HUDEP-2 (cell line): ENCODE measurements around the gene SIRPB2.

Experiments used
- DNase-seq, 76 experiments: peaks; one replicate each; lab custom pipeline; 2025; ENCODE audit not compliant: unreplicated experiment in 76 of 76; lab: John Stamatoyannopoulos, UW

SIRPB2 gene

DNA sequence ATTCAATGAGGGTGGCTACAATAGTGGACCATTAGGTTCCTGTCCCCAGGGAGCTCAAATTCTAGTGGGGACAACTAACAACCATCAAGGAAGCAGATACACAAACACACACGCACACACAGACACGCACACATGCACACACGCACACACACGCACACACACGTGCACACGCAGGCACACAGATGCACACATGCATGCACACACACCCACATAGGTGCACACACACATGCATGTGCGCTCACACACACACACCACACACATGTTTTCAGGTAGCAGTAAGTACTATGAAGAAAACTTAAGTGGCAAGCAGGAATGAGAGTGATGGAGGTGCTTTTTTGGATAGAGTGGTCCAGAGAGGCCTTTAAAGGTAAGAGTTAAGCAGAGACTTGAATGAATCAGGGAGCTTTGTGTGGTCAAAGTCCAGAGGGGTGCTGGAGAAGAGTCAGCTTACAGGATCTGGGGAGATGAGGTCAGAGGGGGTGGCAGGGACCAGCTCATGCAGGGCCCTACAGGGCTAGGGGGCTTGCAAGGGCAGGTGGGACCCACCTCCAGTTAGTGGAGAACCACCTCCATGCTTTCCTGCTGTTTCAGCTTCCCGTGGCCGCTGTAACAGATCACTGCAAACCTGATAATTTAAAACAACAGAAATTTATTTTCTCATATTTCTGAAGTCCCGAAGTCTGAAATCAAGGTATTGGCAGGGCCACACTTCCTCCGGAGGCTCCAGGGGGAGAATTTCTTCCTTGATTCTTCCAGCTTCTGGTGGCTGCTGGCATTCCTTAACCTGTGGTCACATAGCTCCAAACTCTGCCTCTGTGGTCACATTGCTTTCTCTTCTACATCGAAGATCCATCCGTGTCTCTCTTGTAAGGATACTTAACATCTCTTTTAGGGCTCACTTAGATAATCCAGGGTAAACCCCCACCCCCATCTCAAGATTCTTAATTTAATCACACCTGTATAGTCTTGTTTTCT is 17.7 kb downstream of the SIRPB2 start:
- DNase-seq, result no peak

GRCh38 chr20:1472556-1473245 is 18.5 kb downstream of the SIRPB2 start:
- no peak for DNase-seq

DNA sequence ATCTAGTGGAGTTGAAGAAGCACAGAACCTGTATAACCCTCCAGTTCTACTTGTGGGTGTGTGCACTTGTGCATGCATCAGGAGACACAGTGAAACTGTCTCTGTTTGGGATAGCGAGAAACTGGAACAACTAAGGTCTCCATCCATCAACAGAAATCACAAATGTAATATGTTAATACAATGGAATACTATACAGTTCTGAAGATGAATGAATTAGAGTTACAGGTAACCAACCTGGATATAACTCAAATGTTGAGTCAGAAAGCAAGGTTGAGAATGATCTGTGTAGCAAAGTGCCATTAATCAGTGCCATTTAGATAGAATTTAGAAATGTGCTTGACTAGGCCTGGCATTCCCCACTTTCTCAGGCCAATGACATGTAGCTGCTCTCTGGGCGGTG is 20.0 kb downstream of the SIRPB2 start:
- DNase-seq, result no peak

DNA sequence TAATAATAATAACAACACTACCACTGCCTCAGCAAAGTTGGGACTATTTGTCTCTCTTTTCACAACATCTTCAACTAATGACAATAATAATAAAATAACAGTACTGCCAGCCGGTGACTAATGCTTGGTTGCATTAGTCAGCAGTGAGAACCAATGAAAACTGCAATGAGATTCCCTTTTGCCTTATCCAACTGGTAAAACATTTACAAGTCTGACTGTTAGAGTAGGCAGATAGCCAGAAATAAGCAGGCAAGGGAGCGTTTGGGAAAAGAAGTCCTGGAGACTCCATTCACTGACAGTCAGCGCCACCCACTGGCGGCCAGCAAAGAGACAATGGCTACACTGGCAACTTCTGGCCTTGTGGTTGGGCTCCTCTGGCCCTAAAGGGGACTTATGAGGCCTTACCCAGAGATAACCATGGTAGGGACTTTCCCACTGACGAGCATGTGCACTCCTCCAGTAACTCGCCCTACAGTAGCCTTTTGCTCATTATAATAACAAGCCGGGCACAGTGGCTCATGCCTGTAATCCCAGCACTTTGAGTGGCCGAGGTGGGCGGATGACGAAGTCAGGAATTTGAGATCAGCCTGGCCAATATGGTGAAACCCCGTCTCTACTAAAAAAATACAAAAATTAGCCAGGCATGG is 21.2 kb downstream of the SIRPB2 start:
- DNase-seq, result peak in 67 of 76 experiments; percentile 8 to 73 (median 39)

GRCh38 chr20:1469306-1469905 is 21.8 kb downstream of the SIRPB2 start:
- DNase-seq, result no peak

DNA sequence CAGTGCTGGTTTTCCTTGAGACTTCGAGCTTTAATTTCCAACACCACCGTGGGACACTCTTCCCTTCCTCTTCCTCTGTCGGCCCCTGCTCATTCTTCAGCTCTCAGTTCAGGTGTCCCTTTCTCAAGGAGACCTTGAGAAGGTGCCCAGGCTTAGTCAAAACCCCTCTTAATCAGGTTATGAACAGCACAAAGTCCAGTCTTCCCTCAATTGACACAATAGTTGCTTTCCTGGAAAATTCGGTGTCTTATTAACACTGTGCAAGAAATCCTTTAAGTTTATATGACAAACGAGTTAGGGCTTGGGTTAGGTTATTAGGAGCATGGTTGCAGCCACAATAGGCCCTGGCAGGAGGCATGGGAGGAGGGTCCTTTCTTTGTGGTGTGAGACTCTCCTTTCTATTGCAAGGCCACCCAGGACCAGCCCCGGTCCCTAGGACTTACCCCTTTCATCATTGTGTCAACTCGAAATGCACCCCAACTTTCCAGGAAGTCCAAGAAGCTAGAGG is 23.0 kb downstream of the SIRPB2 start:
- DNase-seq, result no peak

DNA sequence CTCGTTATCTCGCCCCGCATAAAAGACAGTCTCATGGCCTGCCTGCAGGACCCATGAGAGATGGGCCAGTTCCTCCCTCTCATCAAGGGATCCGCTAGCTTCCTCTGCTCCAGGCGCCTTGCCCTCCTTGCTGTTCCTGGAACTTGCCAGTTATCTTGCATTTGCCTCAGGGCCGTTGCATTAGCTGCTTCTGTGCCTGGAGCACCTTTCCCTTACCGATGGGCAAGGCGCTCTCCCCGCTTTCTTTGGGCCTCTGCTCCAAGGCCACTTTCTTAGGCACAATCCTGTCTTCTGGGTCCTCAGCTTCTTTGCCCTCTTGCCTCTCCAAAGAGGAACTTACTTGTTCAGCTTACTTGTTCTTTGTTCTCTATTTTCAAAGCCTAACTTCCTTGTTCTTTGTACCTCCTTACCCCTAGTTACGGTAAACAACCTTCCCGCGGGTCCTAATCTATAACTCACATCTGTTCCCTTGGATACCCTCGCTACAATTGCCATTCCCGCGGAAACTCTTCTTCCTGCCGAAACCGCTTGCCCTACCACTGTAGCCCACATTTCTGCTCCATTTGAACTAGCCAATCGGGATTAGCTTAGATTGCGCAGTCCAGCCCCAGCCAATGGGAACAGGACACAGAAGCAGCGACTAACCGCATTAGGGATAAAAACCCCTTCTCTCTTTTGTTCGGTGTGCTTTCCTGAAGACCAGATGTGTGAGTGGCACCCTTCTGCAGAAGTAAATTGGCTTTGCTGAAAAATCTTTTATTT is 23.7 kb downstream of the SIRPB2 start:
- peak in 1 of 76 experiments; percentile 9 for DNase-seq

- no peak for DNase-seq
These were observed 24.2 kb downstream of the SIRPB2 start for GRCh38 chr20:1467082-1467354.

GRCh38 chr20:1466211-1467081 is 24.8 kb downstream of the SIRPB2 start, which contains the start of gene NSFL1C:
Gene NSFL1C (minus strand): TSS chr20:1466849. CDS start chr20:1466824, 25 bp downstream.
- DNase-seq, result peak; percentile 17 to 96 (median 87)

- DNase-seq, result no peak
These were observed 25.6 kb downstream of the SIRPB2 start for GRCh38 chr20:1465470-1466210.

DNA sequence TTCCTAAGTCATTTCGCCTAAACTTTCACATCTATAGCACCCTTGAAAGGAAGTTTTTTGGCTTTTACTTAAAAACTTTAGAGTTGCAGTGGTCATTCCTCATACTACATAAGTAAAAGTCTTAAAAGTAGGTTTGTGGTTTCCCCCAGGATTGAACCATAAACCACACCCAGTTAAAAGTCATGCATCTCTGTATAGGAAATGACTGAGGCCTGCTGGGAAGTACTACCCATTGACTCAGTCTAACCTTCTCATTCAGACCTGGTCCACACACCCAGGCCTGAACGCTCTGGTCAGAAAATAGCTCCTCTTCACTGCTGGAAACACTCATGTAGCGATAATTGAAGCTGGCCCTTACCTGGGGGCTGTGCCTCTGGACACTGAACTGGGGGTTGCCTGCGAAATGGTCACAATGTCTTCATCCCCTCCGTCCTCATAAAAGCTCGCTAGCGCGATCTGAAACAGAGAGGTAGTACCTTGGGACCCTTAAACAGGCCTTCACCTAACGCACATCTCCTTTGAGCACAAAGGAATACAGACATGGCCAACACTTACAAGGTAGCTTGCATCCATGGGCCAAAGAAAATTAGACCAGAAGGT is 27.1 kb downstream of the SIRPB2 start:
- no peak for DNase-seq

DNA sequence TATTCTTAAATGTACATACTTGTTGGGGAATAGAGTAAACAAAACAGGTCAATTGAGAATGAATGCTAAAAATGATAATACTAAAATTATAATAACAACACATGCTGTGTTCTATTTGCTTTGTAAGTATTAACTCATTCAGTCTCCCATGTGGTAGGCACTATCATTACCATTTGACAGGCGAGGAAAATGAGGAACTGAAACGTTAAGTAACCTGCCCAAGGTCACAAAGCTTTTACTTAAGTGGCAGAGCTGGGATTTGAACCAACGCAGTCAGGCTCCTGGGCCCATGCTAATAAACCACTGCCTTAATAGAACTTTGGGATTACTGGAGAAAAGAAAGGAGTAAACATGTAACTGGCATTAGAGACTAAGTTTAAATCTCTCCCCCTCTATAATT is 28.4 kb downstream of the SIRPB2 start:
- no peak for DNase-seq

GRCh38 chr20:1462001-1462400 is 29.2 kb downstream of the SIRPB2 start:
- DNase-seq, result no peak

- DNase-seq, result no peak
These were observed 30.9 kb downstream of the SIRPB2 start for GRCh38 chr20:1460275-1460674.

GRCh38 chr20:1457992-1458391 is 33.2 kb downstream of the SIRPB2 start:
- DNase-seq, result no peak

- no peak for DNase-seq
These were observed 34.9 kb downstream of the SIRPB2 start for GRCh38 chr20:1456300-1456699.

DNA sequence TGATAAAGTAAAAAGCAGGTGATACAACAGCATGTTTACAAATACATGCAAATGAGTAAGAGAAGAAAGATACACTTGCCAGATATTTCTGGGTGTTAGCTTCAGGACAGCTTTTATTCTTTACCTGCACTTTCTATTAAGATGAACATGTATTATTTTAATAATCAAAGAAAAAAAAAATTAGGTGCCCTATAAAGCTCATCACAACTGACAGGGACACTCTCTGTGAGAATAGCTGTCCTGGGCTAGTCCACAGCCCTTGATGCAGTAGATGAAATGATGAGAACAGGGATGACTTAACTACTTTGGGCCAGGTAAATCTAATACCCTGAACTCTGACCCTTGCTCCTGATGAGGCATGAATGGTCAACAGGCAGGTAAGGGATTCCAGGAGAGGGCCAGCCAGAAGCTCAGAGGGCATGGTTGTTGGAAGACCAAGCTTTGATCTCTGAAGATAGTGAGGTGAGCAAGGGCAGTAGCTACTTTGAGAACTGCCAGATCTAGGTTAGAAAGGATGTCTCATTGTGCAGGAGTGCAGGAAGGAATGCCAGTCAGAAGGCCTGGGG is 40.2 kb downstream of the SIRPB2 start:
- no peak for DNase-seq

GRCh38 chr20:1449370-1449769 is 41.9 kb downstream of the SIRPB2 start:
- DNase-seq, result no peak
